Coronary artery (tissue), 2 donors: ENCODE measurements around the gene TOP2A.
A peak's percentile ranks its signal among the peaks of the same experiment; 100 is the strongest.

Source experiments
- DNase-seq: peaks from one replicate; pipeline ENCODE4 v3.0.0-alpha.2; 2017; ENCODE audit warnings: low spot score
- H3K27ac ChIP-seq, 2 donors: fragments of 200-600 bp; sonication (generic); one replicate each; pipeline ENCODE4 v1.5.1; 2016 to 2019
- H3K4me3 ChIP-seq: fragments of 200-600 bp; sonication (generic); 2 replicates; pipeline ENCODE4 v1.5.1; 2016; ENCODE audit warnings: mild to moderate bottlenecking, moderate library complexity
- TF ChIP-seq, protein P1 (sequence below): fragments of 200-600 bp; sonication (generic); IDR thresholded peaks from one replicate; pipeline ENCODE4 v1.5.1; 2019; ENCODE audit warnings: antibody characterized with exemption

TOP2A gene

GRCh38 chr17:40341808-40342503 is 75.7 kb downstream of the TOP2A start:
- peak; percentile 92 for DNase-seq

DNA sequence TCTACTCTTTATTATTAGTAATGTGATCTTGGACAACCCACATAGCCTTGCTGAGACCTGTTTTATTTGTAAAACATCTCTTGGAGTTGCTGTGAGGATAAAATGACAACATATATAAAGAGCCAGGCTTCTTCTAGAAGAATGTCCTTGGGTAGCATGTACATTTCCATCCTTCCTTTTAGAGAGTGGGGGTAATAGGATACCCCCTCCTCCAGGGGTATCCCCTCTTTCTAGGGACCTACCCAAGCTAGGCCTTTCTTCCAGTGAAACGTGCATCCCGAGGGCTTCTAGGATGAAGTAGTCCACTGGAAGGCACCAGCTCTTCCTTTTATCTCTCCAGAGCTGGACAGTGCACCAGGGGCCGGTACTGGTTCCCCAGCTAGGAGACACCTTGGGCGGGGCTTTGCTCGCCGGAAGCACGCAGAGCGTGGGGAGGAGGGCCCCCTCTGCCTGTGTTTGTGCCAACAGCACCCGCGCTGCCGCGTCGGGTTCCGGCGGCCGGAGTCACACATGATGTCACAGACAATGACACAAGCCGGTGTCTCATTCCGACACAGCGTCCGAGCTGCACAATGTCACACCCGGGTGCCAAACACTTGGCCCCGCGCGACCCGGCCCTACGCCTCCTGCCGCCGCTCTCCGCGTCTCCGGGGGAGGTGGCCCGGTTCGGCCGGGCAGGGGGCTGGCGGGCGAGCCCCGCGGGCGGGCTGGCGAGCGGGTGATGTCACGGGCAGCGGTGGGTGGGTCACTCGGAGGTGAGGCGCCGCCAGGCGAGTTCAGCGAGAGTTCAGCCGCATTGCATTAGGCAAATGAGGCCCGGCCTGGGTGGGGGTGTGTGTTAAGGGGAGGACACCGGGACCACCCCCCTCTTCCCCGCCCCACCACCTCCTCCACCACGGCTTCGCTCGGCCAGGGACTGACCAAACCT is 76.6 kb downstream of the TOP2A start:
- Histone ChIP-seq H3K27ac (peak overlapping the region; percentile 97 to 98), H3K4me3 (peak overlapping the region; percentile 98)
- DNase-seq: peak; percentile 98
- TF ChIP-seq, protein P1, sequence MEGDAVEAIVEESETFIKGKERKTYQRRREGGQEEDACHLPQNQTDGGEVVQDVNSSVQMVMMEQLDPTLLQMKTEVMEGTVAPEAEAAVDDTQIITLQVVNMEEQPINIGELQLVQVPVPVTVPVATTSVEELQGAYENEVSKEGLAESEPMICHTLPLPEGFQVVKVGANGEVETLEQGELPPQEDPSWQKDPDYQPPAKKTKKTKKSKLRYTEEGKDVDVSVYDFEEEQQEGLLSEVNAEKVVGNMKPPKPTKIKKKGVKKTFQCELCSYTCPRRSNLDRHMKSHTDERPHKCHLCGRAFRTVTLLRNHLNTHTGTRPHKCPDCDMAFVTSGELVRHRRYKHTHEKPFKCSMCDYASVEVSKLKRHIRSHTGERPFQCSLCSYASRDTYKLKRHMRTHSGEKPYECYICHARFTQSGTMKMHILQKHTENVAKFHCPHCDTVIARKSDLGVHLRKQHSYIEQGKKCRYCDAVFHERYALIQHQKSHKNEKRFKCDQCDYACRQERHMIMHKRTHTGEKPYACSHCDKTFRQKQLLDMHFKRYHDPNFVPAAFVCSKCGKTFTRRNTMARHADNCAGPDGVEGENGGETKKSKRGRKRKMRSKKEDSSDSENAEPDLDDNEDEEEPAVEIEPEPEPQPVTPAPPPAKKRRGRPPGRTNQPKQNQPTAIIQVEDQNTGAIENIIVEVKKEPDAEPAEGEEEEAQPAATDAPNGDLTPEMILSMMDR: no peak

More at GRCh38 chr17:40341808-40342503, 75.7 kb downstream of the TOP2A start:
- TF ChIP-seq, protein P1: no peak
- peak overlapping the region; percentile 97 to 98 for H3K27ac ChIP-seq
- H3K4me3 ChIP-seq: peak overlapping the region; percentile 98

DNA sequence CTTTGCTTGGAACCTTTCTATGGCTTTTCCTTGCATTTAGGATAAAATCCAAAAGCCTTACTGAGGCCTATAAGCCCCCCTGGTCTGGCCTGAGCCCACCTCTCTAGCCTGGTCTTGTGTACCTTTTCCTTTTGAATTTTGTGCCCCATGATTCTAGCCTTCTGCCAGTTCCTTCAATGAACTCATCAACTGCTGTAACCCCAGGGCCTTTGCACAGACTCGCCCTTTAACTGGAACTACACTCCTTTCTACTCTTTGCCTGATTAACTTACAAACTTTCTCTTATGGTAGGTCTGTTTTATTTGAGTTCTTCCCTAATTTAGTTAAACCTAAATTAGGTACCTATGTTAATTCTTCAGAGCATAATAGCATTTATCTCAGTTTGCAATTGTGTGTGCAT is 77.4 kb downstream of the TOP2A start:
- peak overlapping the region; percentile 97 to 98 for H3K27ac ChIP-seq
- no peak overlapping the region for H3K4me3 ChIP-seq
- TF ChIP-seq, protein P1: no peak
- no peak for DNase-seq

GRCh38 chr17:40338941-40339649 is 78.6 kb downstream of the TOP2A start:
- DNase-seq: no peak
- Histone ChIP-seq H3K4me3 (no peak overlapping the region), H3K27ac (peak overlapping the region in 1 of 2 donors; percentile 54)
- TF ChIP-seq, protein P1: no peak
